ENCODE results near the gene KAT6B.

DNA sequence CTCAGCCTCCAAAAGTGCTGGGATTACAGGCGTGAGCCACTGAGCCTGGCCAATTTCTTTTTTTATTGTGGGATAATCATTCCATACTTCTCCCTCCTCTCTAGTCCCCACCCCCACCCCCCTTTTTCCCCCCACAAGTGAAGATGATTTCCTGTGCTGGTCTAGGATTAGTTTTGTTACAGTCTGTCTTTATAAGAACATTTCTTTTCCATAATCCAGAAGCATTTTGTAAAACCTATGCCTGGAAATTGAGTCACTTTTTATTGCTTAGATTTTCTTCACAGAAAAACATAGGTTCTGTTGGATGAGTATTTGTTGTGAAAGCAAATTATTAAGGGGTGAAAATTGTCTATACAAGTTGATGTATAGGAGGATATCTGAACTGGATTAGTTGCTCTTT lies 98.9 kb downstream of the KAT6B start:
- no peak for TF ChIP-seq EZH2 (IDR thresholded peaks at IDR 0.05; ENCODE audit: insufficient read depth, poor library complexity, severe bottlenecking)
- TF ChIP-seq EZH2phosphoT487 (IDR thresholded peaks at IDR 0.05; ENCODE audit: insufficient read depth, low read depth) = no peak
